ENCODE data around the gene PLXDC2.

- TF ChIP-seq PBX3 (CRISPR knock-in tag; IDR thresholded peaks at IDR 0.05) (no peak), ZNF660 (tag by site-specific recombination; IDR thresholded peaks at IDR 0.05) (no peak), ZNF670 (tag by site-specific recombination; IDR thresholded peaks at IDR 0.05; ENCODE audit: low read depth) (no peak), ZNF398 (tag by site-specific recombination; IDR thresholded peaks at IDR 0.05) (no peak), ZNF133 (tag by site-specific recombination; IDR thresholded peaks at IDR 0.05) (no peak), TSHZ1 (tag by site-specific recombination; IDR thresholded peaks at IDR 0.05; ENCODE audit: borderline replicate concordance) (no peak), CTCF (tag by site-specific recombination; IDR thresholded peaks at IDR 0.05) (no peak), ZNF792 (tag by site-specific recombination; IDR thresholded peaks at IDR 0.05) (no peak), ZNF24 (tag by site-specific recombination; IDR thresholded peaks at IDR 0.05) (no peak)
Measured at GRCh38 chr10:20017961-20018360, 201.7 kb downstream of the PLXDC2 start.
